Renal cortical epithelial cell (primary cell): Measurements from ENCODE around the gene DCLK1. TPM values are rescaled to one million over a fixed set of nuclear protein-coding genes. Genes with fewer than 3 reads are reported as not detected.

ENCODE experiments used
- DNase-seq: peaks from one replicate; pipeline ENCODE4 v3.0.0-alpha.2; 2011; ENCODE audit warnings: low read depth
- total RNA-seq: library from RNA; depleted of rRNA; stranded (reverse); fragments of >200 nt; gene quantifications from 2 replicates; pipeline ENCODE4 v1.2.3, GENCODE V29; 2014

The DCLK1 gene
- total RNA-seq, 1 donor from 2014 or later: 12.0 TPM

- DNase-seq: no peak
Observed at GRCh38 chr13:36038785-36039555, 92.2 kb downstream of the DCLK1 start.

- DNase-seq: no peak
Observed at GRCh38 chr13:36033035-36033434, 98.1 kb downstream of the DCLK1 start.

GRCh38 chr13:36031490-36031889 lies 99.7 kb downstream of the DCLK1 start:
- no peak for DNase-seq

- DNase-seq: no peak
Observed at GRCh38 chr13:36030670-36031331, 100.4 kb downstream of the DCLK1 start.

GRCh38 chr13:36029166-36029565 lies 102.0 kb downstream of the DCLK1 start:
- no peak for DNase-seq

- DNase-seq: no peak
Observed at GRCh38 chr13:36028359-36029025, 102.7 kb downstream of the DCLK1 start.

- DNase-seq: no peak
Observed at GRCh38 chr13:36026531-36026930, 104.7 kb downstream of the DCLK1 start.

GRCh38 chr13:36014763-36015162 lies 116.4 kb downstream of the DCLK1 start:
- no peak for DNase-seq

GRCh38 chr13:36006894-36007675 lies 124.1 kb downstream of the DCLK1 start:
- no peak for DNase-seq

GRCh38 chr13:36006347-36006746 lies 124.8 kb downstream of the DCLK1 start:
- no peak for DNase-seq

GRCh38 chr13:36001561-36001960 lies 129.6 kb downstream of the DCLK1 start:
- no peak for DNase-seq

GRCh38 chr13:36000028-36000427 lies 131.2 kb downstream of the DCLK1 start:
- DNase-seq: no peak

GRCh38 chr13:35996360-35996759 lies 134.8 kb downstream of the DCLK1 start:
- no peak for DNase-seq

GRCh38 chr13:35995136-35995535 lies 136.0 kb downstream of the DCLK1 start:
- no peak for DNase-seq

GRCh38 chr13:35994131-35994966 lies 136.8 kb downstream of the DCLK1 start:
- peak; percentile 79 for DNase-seq

GRCh38 chr13:35993686-35994085 lies 137.5 kb downstream of the DCLK1 start:
- no peak for DNase-seq

GRCh38 chr13:35992964-35993363 lies 138.2 kb downstream of the DCLK1 start:
- DNase-seq: no peak

- DNase-seq: no peak
Observed at GRCh38 chr13:35990196-35990595, 141.0 kb downstream of the DCLK1 start.

GRCh38 chr13:35988648-35989081 lies 142.5 kb downstream of the DCLK1 start:
- DNase-seq: peak; percentile 38

- DNase-seq: peak; percentile 4
Observed at GRCh38 chr13:35987572-35988513, 143.3 kb downstream of the DCLK1 start.
